G401 (cell line): ENCODE measurements around the gene ROGDI. TPM values are rescaled to one million over a fixed set of nuclear protein-coding genes. Genes with fewer than 3 reads are reported as not detected.

Experiments
- DNase-seq: peaks from one replicate; pipeline ENCODE4 v3.0.0-alpha.2; 2015; ENCODE audit warnings: low spot score
- in situ Hi-C: cut with HindIII; loops from 2 replicates; pipeline ENCODE4 v1.10.0; 2016; ENCODE audit warnings: low sequenced_read_pairs, mixed read lengths
- total RNA-seq: library from RNA; depleted of rRNA; stranded (reverse); fragments of >200 nt; shearing (Covaris generic); gene quantifications from 2 replicates; pipeline ENCODE4 v1.2.3, GENCODE V29; 2014; rRNA removed

ROGDI gene, protein sequence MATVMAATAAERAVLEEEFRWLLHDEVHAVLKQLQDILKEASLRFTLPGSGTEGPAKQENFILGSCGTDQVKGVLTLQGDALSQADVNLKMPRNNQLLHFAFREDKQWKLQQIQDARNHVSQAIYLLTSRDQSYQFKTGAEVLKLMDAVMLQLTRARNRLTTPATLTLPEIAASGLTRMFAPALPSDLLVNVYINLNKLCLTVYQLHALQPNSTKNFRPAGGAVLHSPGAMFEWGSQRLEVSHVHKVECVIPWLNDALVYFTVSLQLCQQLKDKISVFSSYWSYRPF
- 25.9 and 30.4 TPM in 2 replicates for total RNA-seq

DNA sequence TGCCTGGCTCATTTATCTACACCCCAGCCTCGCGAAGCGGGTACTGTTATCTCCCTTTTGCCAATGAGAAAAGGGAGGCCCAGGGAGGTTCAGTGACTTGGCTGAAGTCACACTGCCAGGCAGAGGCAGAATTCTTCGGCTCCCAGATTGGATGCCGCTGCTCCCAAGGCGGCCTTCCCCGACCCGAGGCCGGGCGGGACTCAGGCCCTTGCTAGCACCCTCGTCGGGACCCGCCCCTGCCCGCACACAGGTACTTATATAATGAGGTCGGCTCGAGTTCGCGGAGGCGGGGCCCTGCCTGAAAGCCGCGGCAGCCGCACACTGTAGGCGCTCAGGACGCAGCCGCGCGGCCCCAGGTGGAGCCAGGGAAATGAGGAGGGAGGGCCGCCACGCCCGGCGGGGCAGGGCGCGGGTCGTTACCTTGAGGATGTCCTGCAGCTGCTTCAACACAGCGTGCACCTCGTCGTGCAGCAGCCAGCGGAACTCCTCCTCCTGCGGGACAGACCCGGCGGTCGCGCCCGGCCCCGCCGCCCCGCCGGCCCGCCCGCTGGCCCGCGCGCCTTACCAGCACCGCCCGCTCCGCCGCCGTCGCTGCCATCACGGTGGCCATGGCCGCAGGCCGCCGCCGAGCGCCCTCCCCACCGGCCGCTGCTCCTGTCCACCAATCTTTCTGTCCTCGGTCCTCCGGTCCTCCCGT is at the start of gene ROGDI:
Gene ROGDI, minus strand, starts transcription at position 672 of the 697 bp plus-strand sequence. Its CDS starts 62 bp downstream, at position 610.
- in situ Hi-C loops: no loop called here
- DNase-seq: peak; percentile 86

DNA sequence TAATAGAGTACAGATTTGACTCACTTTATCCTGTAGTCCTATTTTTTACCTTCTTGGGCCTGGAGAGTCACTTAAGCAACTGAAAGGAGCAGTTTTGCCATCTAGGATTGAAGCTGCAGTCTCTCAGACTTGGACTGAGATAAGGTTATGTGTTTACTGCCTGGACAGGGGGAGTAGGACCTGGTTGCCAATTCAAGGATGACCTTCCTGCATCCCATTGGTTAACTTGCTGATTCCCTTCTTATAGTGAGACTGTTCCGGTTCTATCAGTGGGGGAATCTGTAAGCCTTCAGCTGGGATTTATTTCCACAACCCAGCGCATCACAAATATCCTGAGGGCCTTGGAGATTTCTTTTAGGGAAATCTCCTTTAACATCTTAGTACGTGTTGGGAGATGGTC is 47.8 kb upstream of the ROGDI start:
- in situ Hi-C loops: no loop called here
- no peak for DNase-seq

DNA sequence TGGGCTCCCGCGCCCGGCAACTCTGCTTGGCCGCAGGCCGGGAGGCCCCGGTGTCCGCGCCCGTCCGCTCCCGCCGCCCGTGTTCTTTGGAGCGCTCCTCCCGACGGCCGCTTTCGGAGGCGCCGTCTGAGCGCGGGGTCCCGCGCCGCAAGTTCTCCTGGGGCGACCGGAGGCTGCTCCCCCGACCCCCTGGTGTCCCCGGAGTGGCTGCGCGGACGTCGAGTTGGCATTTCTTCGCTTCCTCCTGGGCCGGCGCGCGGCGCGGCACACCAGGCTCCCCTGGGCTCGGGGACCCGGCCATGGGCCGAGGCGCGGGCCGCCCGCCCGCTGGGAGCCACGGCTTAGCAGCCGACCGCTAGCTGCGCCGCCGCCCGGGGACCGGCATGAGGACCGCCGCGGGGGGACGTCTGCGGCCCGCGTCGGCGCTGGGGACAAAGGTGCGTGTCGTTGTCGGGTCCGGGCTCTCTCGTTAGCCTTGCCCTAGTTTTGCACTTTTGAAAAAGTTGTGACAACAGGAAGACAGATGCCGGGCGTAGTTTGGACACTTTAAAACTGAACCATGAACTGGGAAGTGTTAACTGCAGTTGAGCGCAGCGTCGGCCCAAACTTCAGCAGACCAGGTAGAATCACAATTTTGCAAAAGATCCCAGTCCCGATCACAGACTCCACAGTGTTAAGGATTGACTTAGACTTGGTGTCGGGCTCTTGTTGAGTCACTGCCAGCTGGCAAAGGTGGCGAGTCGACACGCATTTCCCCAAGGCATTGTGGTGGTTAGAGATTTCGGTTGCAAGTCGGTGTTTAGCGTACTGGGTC is 45.5 kb upstream of the ROGDI start:
- peak; percentile 29 for DNase-seq
- in situ Hi-C loops: no loop called here

DNA sequence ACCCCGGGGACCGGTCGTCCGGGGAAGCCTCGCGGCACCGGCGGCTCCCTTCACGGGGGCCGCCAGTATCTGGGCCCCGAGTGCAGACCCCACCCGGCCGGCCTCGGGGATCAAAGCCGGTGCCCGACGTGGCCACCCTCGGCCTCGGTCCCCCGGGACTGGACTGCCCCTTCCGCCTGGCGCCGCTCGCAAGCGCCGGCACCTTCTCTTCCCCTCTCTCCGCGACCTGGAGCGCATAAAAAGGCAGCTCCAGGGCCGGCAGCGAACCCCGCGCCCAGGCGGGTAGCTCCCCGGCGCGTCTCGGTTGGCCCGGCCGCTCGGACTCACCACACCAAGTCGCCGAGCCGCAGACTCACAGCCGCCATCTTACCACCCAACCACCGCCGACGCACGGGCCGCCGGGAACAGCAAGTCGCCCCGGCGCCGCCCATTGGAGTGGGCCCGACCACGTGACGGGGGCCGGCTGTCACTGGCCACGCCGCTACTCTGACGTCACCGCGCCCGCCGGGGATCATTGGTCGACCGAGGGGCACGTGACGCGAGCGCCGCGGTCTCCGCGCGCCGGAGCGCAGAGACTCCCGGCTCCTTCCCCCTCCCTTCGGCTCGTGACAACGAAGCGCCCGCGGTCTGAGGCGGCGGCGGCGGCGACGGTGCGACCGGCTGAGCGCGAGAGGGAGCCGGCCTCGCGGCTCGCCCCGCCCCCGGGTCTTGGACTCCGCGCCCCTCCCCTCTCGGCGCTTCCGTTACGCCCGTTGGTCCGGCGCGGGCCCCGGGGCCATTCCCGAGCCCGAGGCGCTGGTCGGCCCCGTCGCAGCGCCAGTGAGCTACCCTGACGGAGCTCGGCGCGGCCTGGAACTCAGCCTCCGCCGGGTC is 44.7 kb upstream of the ROGDI start, which contains the start of the genes GLYR1 and UBN1:
Gene GLYR1, minus strand, starts transcription at position 388 of the 873 bp plus-strand sequence. Its CDS starts 23 bp downstream, at position 365.
Gene UBN1, plus strand, starts transcription at position 581 of the 873 bp plus-strand sequence. CDS start 5,437 bp downstream, outside the sequence.
- peak; percentile 93 for DNase-seq
- in situ Hi-C loops: no loop called here

DNA sequence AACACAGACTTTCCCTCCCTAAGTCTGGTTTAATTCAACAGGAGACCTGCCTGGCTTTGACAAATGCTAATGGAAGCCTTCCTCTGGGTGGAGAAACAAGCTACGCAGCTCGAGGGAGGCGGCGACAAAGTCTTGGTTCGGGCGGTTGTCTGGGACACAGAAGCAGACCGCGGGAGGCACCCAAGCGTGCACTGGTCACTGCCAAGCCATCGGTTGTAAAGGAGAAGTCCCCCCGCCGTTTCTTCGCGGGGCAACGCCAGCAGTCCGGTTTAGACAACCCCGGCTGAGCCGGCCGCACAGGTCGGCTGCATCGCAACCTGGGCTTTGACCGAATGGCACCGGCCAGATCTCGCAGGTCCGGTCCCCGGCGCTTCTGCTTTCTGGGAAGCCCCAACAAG is 44.1 kb upstream of the ROGDI start:
- in situ Hi-C loops: no loop called here
- no peak for DNase-seq

DNA sequence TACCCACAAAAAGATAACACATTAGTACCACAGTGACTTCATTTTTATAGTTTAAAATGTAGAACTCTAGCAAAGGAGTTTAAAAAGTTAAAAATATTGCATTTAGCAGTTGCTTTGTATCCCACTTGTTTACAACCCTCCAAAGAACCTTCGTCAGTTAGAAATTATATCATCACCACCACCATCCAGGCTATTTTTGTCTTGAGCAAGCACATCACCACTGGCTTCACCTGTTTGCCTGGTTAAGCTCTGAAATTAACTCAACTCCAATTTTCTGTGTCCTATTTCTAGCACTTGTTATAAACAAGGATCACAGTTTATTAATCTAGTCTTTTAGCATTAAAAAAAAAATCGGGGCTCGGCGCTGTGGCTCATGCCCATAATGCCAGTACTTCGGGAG is 38.6 kb upstream of the ROGDI start:
- in situ Hi-C loops: no loop called here
- no peak for DNase-seq

DNA sequence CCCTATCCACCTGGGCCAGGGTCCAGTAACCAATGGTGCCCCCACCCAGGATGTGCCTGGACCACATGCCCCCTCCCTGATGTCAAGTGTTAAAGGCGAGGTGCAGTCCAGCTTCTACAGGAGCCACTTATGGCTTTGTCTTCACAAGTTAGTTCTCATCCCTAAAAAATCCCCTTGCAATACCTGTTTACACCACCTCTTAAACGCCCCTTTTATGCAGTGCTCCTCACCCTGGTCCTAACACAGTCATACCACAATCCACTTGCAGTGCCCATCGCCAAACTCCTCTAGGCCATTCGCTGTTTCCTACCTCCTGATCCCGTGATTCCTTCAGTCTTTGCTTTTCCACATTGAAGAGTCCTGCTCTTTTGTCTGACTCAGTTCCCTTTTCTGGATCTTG is 37.5 kb upstream of the ROGDI start:
- in situ Hi-C loops: loop anchor here (10.0 kb wide), 1 partner anchor 115 kb away; no protein-coding TSS in a partner anchor
- DNase-seq: no peak

DNA sequence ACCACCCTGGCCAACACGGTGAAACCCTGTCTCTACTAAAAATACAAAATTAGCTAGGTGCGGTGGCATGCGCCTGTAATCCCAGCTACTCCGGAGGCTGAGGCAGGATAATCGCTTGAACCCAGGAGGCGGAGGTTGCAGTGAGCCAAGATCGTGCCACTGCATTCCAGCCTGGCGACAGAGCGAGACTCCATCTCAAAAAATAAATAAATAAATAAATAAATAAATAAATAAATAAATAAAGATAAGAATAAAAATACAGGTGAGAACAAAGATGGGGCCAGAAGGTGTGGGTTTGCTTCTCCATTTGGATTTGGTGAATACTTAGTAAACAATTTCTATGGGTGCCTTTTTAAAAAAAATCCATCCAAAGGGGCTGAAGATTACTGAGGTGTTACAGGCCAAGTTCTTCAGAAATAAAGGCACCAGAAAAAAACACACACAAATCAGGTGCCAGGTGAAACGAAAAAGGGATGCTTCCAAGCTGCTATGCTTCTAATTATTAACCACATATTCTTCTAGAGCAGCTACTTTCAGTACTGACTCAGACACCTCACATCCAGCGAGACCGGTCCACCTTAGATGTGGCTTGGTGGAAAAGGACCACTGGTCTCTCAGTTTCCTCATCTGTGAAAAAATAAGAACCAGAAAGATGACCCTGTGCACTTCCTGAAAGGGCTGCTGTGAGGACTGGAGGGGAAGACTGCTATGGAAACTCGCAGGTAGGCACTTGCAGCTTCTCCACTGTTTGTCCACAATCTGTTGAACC is 35.5 kb upstream of the ROGDI start:
- in situ Hi-C loops: loop anchor here (10.0 kb wide), 1 partner anchor 113 kb away; no protein-coding TSS in a partner anchor
- no peak for DNase-seq

DNA sequence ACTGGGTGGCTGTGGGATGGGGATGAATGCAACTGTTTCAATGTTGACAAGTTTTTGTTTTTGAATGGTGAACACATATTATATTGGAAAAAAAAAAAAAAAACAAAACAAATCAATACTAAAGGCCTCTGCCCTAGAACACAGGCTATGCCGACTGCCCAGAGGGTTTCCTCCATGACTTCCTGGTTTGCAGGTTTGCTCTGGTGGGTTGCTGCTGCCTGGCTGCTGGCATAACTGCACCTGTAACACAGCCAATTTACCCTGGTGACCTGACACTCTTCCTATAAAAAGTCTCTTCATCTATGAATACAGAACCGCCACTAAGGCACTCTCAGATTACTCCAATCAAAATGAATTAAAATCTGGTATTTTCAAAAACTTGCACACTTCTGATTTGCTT is 34.3 kb upstream of the ROGDI start:
- no peak for DNase-seq
- in situ Hi-C loops: loop anchor here (10.0 kb wide), 1 partner anchor 112 kb away; no protein-coding TSS in a partner anchor

DNA sequence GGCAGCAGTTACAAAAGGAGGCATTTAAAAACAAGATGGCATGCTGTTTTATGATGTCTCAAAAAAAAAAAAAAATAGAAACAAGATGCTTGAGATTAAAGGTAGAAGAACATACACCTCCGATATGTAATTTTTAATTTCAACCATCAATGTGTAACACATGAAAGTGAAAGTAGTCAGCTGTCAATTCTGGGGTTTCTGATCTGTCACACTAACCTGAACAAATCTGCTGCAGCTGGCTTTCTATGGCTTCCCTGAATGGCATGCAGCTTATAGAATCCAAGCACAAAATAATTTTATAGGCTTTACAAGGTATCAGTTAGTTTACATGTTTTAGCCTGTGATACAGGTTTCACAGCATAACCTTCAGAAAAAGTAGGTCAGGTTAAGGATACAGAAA is 31.2 kb upstream of the ROGDI start:
- in situ Hi-C loops: loop anchor here (10.0 kb wide), 1 partner anchor 109 kb away; no protein-coding TSS in a partner anchor
- DNase-seq: no peak

DNA sequence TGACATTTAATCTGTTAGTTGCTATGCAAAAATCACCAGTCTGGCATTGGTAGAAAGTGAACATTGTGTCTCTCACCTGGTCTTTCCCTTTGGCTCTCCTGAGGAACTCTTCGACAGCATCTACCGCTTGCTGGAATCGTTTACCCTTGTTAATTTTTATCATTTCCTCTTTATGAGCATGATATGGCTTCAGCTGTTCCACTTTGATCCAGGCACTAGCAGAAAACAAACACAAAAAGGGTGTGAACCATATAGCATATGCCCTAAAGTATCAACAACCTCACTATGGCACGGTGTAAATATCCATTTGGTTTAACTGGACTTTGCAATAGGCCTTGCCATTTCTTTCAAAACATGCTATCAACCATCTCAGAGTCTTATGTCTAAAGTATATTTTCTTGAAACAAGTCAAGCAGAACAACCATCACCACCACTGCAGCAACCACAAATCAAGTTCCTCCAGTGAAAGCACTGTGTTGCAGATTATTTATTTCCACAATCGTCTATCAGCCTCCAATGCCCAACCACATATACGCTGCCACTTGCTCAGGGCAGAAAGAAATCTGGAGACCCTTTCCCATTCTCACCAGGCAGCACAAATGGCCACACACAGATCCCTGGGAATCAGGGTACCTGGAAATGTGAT is 30.4 kb upstream of the ROGDI start:
- DNase-seq: no peak
- in situ Hi-C loops: loop anchor here (10.0 kb wide), 1 partner anchor 108 kb away; no protein-coding TSS in a partner anchor

DNA sequence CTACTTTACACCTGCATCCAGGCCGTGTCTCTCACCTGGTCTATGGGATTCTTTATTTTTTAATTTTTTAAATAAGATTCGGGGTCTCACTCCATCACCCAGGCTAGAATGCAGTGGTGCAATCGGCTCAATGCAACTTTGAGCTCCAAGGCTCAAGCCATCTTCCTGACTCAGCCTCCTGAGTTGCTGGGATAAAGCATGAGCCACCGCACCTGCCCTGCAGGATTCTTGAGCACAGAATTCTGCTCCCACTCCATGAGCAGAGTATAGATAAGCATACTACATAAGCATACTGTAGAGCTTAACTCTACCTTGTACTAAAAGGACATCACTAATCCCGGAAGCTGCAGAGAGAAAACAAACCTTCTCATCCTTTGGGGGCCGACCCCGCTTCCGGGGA is 29.2 kb upstream of the ROGDI start:
- in situ Hi-C loops: loop anchor here (10.0 kb wide), 1 partner anchor 107 kb away; no protein-coding TSS in a partner anchor

DNA sequence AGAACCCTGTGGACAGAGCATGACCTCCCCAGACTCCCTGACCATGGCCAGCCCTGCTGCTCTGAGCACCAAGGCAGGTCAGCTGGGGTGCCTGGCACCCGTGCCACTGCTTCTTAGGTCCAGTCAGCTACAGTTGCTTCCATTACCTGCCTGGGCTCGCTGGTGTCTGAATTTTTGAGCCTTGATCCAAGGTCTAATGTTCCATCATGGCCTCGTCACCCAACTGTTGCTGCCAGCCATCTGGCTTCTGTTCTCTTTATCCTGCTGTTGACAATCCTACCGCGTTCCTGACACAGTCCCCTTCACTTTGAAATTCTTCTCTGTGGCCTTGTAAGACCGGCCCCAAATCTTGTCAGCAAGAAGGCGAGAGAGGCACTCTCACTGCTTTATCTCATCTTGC is 28.0 kb upstream of the ROGDI start:
- no peak for DNase-seq
- in situ Hi-C loops: loop anchor here (10.0 kb wide), 1 partner anchor 106 kb away; no protein-coding TSS in a partner anchor

More for the DNA sequence above, 29.2 kb upstream of the ROGDI start:
- DNase-seq: no peak

DNA sequence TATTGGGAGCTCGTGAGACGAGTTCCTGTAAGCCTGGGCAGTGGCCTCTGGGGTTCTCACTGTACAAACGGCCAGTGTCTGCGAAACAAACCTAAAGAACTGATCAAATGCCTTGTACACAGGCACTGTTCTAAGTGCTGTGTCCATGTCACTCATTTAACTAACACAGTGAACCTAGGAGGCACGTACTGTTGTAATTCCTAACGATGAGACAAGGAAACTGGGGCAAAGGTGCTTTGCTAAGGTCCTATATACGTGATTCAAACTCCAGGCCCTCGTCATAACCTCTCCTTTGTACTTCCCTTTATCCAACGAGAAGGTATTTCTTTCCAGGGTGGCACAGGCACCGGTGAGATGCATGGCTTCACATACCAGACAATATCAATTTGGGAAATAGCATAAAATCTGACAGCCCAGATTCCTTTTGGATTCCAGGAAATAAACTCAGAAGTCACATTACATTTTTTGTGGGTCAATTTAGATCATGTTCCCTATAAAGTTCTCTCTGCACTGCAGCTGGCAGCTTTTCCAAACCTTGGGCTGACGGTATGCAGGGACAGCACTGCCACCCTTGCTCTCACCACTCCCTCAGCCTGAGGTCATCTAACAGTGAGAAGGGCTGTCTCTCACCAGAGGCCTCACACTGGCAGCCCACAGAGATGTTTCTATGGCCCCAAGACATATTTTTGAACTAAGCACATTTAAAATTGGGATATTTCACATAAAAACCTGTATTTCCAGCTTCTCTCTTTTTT is 26.3 kb upstream of the ROGDI start:
- no peak for DNase-seq
- in situ Hi-C loops: no loop called here

DNA sequence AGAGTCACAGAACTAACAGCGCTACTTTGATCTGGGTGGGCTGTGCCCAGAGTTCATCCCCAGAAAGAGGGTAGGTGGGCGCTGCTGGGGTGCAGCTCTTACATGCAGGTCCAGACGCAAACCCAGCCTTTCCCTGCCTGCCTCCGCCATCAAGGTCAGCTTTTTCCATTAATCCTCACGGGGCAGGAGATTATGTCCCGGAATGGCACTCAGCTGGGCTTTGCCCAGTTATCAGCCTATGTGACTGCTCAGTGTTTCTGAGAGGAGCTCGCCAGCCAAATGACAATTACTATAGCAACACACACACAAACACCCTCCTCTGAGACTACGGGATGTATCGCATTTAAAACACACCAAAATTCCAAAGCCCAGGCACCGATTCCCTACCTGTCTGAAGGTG is 24.5 kb upstream of the ROGDI start:
- no peak for DNase-seq
- in situ Hi-C loops: no loop called here

DNA sequence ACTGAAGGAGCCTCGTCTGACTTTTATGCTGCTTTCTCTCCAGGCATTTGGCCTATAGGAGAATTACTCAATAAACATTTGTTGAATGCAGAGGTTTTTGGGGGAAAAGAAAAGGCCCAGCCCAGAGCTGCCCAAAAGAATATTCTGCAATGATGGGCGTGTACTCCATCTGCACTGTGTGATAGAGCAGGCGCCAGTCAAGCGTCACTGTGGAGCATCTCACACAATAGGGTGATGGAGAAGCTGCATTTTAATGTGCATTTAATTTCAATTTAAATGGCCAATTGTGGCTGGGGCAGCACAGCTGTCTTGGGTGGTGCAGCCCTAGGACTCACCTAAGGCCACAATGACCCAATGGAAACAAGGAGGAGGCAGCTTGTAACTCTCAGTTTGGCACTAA is 24.1 kb upstream of the ROGDI start:
- no peak for DNase-seq
- in situ Hi-C loops: no loop called here
